ENCODE measurements around the gene CETN1. TPM values are rescaled to one million over a fixed set of nuclear protein-coding genes. Genes with fewer than 3 reads are reported as not detected.

The CETN1 gene
- total RNA-seq: not detected
- polyA plus RNA-seq: not detected

- Histone ChIP-seq H3K36me3 (ENCODE audit: insufficient read depth) (no peaks in the 10 kb centered on the region), H3K27ac (ENCODE audit: low read depth) (no peak within 1 kb of the TSS), H3K4me3 (ENCODE audit: low read depth, low read length) (no peak within 1 kb of the TSS), H3K4me1 (ENCODE audit: insufficient read depth) (no peaks in the 10 kb centered on the region)
- no peak for DNase-seq (ENCODE audit: extremely low spot score)
- WGBS: 97% methylated on average over 38 of the region's 38 CpGs
Observed at GRCh38 chr18:580154-580553, at the start of gene CETN1. TSS of gene CETN1 (plus strand) at chr18:580380. CDS start at chr18:580409, 29 bp downstream.

- H3K36me3 ChIP-seq (ENCODE audit: insufficient read depth): no peaks in the 10 kb centered on the region
- no peak overlapping the region for H3K4me3 ChIP-seq (ENCODE audit: low read depth, low read length)
- 80% methylated on average over 4 of the region's 4 CpGs for WGBS
- DNase-seq (ENCODE audit: extremely low spot score): no peak
- no peak overlapping the region for H3K27ac ChIP-seq (ENCODE audit: low read depth)
- H3K4me1 ChIP-seq (ENCODE audit: insufficient read depth): no peaks in the 10 kb centered on the region
Observed at GRCh38 chr18:532018-532417, 48.2 kb upstream of the CETN1 start.

- H3K4me3 ChIP-seq (ENCODE audit: low read depth, low read length): no peak overlapping the region
- H3K36me3 ChIP-seq (ENCODE audit: insufficient read depth): no peaks in the 10 kb centered on the region
- no peaks in the 10 kb centered on the region for H3K4me1 ChIP-seq (ENCODE audit: insufficient read depth)
- no peak for DNase-seq (ENCODE audit: extremely low spot score)
- no peak overlapping the region for H3K27ac ChIP-seq (ENCODE audit: low read depth)
Observed at GRCh38 chr18:532632-533031, 47.5 kb upstream of the CETN1 start.

GRCh38 chr18:533995-534601 lies 46.1 kb upstream of the CETN1 start:
- Histone ChIP-seq H3K27ac (ENCODE audit: low read depth) (no peak overlapping the region), H3K4me1 (ENCODE audit: insufficient read depth) (no peaks in the 10 kb centered on the region), H3K36me3 (ENCODE audit: insufficient read depth) (no peaks in the 10 kb centered on the region), H3K4me3 (ENCODE audit: low read depth, low read length) (no peak overlapping the region)
- no peak for DNase-seq (ENCODE audit: extremely low spot score)
- 69% methylated on average over 6 of the region's 6 CpGs for WGBS

DNA sequence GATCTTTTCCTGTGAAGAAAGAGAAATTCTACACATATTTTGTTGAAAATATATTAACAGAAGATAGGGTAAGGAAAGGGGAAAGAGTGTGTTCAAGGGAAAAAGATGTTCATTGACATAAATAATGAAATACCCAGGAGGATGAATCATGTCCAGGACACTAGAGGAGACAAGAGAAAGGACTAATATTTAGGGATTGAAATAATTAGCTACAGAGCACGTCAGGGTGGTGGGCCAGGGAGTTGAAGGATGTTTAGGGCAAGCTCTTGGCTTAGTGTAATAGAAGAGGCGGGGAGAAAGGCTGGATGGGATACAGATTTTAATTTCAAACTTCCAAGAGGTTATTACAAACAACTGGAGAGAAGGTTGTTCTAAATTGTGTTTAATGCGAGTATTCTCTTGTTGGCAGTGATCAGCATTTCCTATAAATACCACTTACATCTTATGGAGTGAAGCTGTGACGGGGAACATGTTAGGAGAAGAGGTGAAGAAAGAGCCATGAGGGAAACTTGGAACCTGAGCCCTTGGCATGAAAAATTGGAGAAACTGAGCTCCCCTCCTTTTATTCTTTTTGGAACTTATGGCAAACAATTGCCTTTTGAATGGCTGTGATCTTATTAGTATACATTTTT lies 36.6 kb upstream of the CETN1 start:
- no peak for DNase-seq (ENCODE audit: extremely low spot score)
- Histone ChIP-seq H3K36me3 (ENCODE audit: insufficient read depth) (no peaks in the 10 kb centered on the region), H3K4me1 (ENCODE audit: insufficient read depth) (no peaks in the 10 kb centered on the region), H3K4me3 (ENCODE audit: low read depth, low read length) (no peak overlapping the region), H3K27ac (ENCODE audit: low read depth) (no peak overlapping the region)
- WGBS: 47% methylated on average over 4 of the region's 4 CpGs

GRCh38 chr18:549967-550366 lies 30.2 kb upstream of the CETN1 start:
- 76% methylated on average over 3 of the region's 3 CpGs for WGBS
- no peak for DNase-seq (ENCODE audit: extremely low spot score)
- Histone ChIP-seq H3K27ac (ENCODE audit: low read depth) (no peak overlapping the region), H3K36me3 (ENCODE audit: insufficient read depth) (no peaks in the 10 kb centered on the region), H3K4me3 (ENCODE audit: low read depth, low read length) (no peak overlapping the region), H3K4me1 (ENCODE audit: insufficient read depth) (no peaks in the 10 kb centered on the region)

DNA sequence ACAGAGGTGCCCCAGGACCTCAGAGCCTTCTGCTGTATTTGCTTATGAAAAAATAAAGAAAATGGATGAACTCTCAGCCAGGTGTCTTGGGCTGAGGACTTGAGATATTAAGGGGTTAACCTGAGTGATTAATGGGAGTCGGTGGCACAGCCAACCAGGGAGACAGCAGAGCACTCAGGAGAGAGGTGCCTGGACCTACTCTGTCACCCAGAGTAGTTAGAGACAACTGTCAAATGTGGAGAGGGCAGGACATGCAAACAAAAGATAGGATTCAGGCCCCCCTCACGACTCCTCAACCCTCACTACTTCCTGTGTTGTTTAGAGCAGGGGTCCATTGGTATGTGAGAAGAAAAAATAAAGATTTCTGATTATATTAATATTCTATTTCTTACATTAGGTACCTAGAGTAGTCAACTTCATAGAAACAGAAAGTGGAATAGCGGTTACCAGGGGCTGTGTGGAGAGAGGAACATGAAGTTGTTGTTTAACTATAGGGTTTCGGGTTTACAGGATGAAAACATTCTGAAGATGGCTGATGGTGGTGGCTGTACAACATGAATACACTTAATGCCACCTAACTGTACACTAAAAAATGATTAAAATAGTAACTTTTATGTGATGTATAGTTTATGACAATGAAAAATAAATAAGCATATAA lies 28.6 kb upstream of the CETN1 start:
- Histone ChIP-seq H3K36me3 (ENCODE audit: insufficient read depth) (no peaks in the 10 kb centered on the region), H3K4me3 (ENCODE audit: low read depth, low read length) (no peak overlapping the region)
- WGBS: 80% methylated on average over 4 of the region's 4 CpGs

GRCh38 chr18:555705-556457 lies 24.3 kb upstream of the CETN1 start:
- Histone ChIP-seq H3K4me3 (ENCODE audit: low read depth, low read length) (no peak overlapping the region), H3K27ac (ENCODE audit: low read depth) (no peak overlapping the region), H3K36me3 (ENCODE audit: insufficient read depth) (no peaks in the 10 kb centered on the region), H3K4me1 (ENCODE audit: insufficient read depth) (no peaks in the 10 kb centered on the region)
- DNase-seq (ENCODE audit: extremely low spot score): no peak
- 68% methylated on average over 13 of the region's 13 CpGs for WGBS

More for the DNA sequence above, 28.6 kb upstream of the CETN1 start:
- no peak for DNase-seq (ENCODE audit: extremely low spot score)
- H3K27ac ChIP-seq (ENCODE audit: low read depth): no peak overlapping the region
- no peaks in the 10 kb centered on the region for H3K4me1 ChIP-seq (ENCODE audit: insufficient read depth)

- 39% methylated on average over 11 of the region's 11 CpGs for WGBS
- Histone ChIP-seq H3K36me3 (ENCODE audit: insufficient read depth) (no peaks in the 10 kb centered on the region), H3K4me1 (ENCODE audit: insufficient read depth) (no peaks in the 10 kb centered on the region), H3K27ac (ENCODE audit: low read depth) (no peak overlapping the region), H3K4me3 (ENCODE audit: low read depth, low read length) (no peak overlapping the region)
- DNase-seq (ENCODE audit: extremely low spot score): no peak
Observed at GRCh38 chr18:564708-565561, 15.2 kb upstream of the CETN1 start.

DNA sequence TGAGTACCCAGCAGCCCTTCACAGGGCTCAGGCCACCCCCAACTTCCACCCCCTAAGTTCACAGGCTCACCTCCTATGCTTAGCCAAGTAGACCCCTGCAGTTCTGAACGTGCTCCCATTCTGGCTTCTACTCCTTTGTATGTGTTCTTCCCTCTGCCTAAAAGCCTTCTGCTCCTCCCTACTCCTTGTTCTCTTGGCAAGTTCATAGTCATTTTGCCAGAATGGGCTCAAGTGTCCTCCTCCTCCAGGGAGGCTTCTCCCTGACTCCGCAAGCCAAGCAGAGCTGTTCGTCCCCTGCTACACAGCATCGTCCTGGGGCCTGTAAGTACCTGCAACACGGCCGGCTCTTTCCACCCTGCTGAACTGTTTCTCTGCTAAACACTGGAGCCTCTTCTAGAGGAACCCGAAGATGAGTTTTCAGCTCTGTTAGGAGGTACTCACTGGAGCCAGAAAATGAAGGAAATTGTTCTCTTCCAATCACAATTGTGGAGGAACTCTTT lies 14.6 kb upstream of the CETN1 start:
- 91% methylated on average over 7 of the region's 7 CpGs for WGBS
- DNase-seq (ENCODE audit: extremely low spot score): no peak
- H3K4me1 ChIP-seq (ENCODE audit: insufficient read depth): no peaks in the 10 kb centered on the region
- H3K36me3 ChIP-seq (ENCODE audit: insufficient read depth): no peaks in the 10 kb centered on the region
- no peak overlapping the region for H3K4me3 ChIP-seq (ENCODE audit: low read depth, low read length)
- H3K27ac ChIP-seq (ENCODE audit: low read depth): no peak overlapping the region

GRCh38 chr18:567122-567521 lies 13.1 kb upstream of the CETN1 start:
- no peak for DNase-seq (ENCODE audit: extremely low spot score)
- Histone ChIP-seq H3K4me1 (ENCODE audit: insufficient read depth) (no peaks in the 10 kb centered on the region), H3K36me3 (ENCODE audit: insufficient read depth) (no peaks in the 10 kb centered on the region), H3K4me3 (ENCODE audit: low read depth, low read length) (no peak overlapping the region), H3K27ac (ENCODE audit: low read depth) (no peak overlapping the region)
- 47% methylated on average over 3 of the region's 3 CpGs for WGBS

- Histone ChIP-seq H3K36me3 (ENCODE audit: insufficient read depth) (no peaks in the 10 kb centered on the region), H3K4me1 (ENCODE audit: insufficient read depth) (no peaks in the 10 kb centered on the region), H3K4me3 (ENCODE audit: low read depth, low read length) (no peak overlapping the region), H3K27ac (ENCODE audit: low read depth) (no peak overlapping the region)
- DNase-seq (ENCODE audit: extremely low spot score): no peak
- WGBS: 54% methylated on average over 3 of the region's 3 CpGs
Observed at GRCh38 chr18:568731-569130, 11.4 kb upstream of the CETN1 start.

GRCh38 chr18:570256-570655 lies 9.9 kb upstream of the CETN1 start:
- Histone ChIP-seq H3K27ac (ENCODE audit: low read depth) (no peak overlapping the region), H3K4me3 (ENCODE audit: low read depth, low read length) (no peak overlapping the region), H3K36me3 (ENCODE audit: insufficient read depth) (no peaks in the 10 kb centered on the region), H3K4me1 (ENCODE audit: insufficient read depth) (no peaks in the 10 kb centered on the region)
- no peak for DNase-seq (ENCODE audit: extremely low spot score)
- 86% methylated on average over 3 of the region's 3 CpGs for WGBS
